ENCODE results near the gene RGL4.

RGL4 gene

GRCh38 chr22:23742505-23743264 lies 51.9 kb downstream of the RGL4 start:
- peaks cover 30% of the 10 kb centered on the region for H3K36me3 ChIP-seq
- DNase-seq = no peak

GRCh38 chr22:23743303-23743705 lies 52.5 kb downstream of the RGL4 start:
- Histone ChIP-seq H3K9me3 (ENCODE audit: severe bottlenecking) (no peaks in the 10 kb centered on the region), H3K4me3 (ENCODE audit: low read depth, low read length) (no peak overlapping the region), H3K27me3 (ENCODE audit: insufficient read depth, low read depth, severe bottlenecking) (no peaks in the 10 kb centered on the region), H3K27ac (no peak overlapping the region), H3K36me3 (peaks cover 30% of the 10 kb centered on the region)
- TF ChIP-seq CTCF (IDR thresholded peaks at IDR 0.05; ENCODE audit: low read depth, low read length) = no peak
- no peak for DNase-seq

More at GRCh38 chr22:23742505-23743264, 51.9 kb downstream of the RGL4 start:
- Histone ChIP-seq H3K27ac (no peak overlapping the region), H3K27me3 (ENCODE audit: insufficient read depth, low read depth, severe bottlenecking) (no peaks in the 10 kb centered on the region), H3K4me3 (ENCODE audit: low read depth, low read length) (no peak overlapping the region), H3K9me3 (ENCODE audit: severe bottlenecking) (no peaks in the 10 kb centered on the region)
- TF ChIP-seq CTCF (IDR thresholded peaks at IDR 0.05; ENCODE audit: low read depth, low read length) = no peak

DNA sequence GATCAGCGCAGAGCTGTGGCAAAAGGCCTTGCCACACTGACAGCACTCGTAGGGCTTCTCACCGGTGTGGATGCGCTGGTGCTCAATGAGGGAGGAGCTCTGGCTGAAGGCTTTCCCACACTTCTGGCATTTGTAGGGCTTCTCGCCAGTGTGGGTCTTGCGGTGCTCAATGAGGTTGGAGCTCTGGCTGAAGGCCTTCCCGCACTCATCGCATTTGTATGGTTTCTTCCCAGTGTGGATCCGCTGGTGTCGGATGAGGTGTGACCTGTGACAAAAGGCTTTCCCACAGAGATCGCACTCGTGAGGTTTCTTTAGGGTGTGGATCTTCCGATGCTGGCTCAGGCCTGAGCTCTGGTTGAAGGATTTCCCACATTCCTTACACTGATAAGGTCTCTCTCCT lies 53.2 kb downstream of the RGL4 start:
- Histone ChIP-seq H3K27ac (no peak overlapping the region), H3K36me3 (peaks cover 30% of the 10 kb centered on the region), H3K27me3 (ENCODE audit: insufficient read depth, low read depth, severe bottlenecking) (no peaks in the 10 kb centered on the region), H3K9me3 (ENCODE audit: severe bottlenecking) (no peaks in the 10 kb centered on the region), H3K4me3 (ENCODE audit: low read depth, low read length) (no peak overlapping the region)
- no peak for TF ChIP-seq CTCF (IDR thresholded peaks at IDR 0.05; ENCODE audit: low read depth, low read length)
- DNase-seq = no peak

DNA sequence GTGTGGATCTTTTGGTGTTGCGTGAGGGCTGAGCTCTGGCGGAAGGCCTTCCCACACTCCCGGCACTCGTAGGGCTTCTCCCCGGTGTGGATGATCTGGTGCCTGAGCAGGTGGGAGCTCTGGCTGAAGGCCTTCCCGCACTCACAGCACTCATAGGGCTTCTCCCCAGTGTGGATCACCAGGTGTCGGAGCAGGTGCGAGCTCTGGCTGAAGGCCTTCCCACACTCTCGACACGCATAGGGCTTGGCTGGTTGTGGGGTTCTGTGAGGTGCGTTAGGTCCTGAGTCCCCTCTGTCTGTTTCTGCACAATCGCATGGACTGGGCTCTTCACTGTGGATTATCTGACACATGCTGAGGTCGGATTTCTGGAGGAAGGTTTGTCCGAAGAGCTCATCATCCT lies 53.7 kb downstream of the RGL4 start:
- TF ChIP-seq CTCF (IDR thresholded peaks at IDR 0.05; ENCODE audit: low read depth, low read length) = no peak
- peaks cover 30% of the 10 kb centered on the region for H3K36me3 ChIP-seq
- H3K27ac ChIP-seq = no peak overlapping the region
- no peaks in the 10 kb centered on the region for H3K9me3 ChIP-seq (ENCODE audit: severe bottlenecking)
- DNase-seq = no peak
- no peak overlapping the region for H3K4me3 ChIP-seq (ENCODE audit: low read depth, low read length)
- H3K27me3 ChIP-seq (ENCODE audit: insufficient read depth, low read depth, severe bottlenecking) = no peaks in the 10 kb centered on the region

GRCh38 chr22:23745791-23746190 lies 55.0 kb downstream of the RGL4 start:
- Histone ChIP-seq H3K27me3 (ENCODE audit: insufficient read depth, low read depth, severe bottlenecking) (no peaks in the 10 kb centered on the region), H3K9me3 (ENCODE audit: severe bottlenecking) (no peaks in the 10 kb centered on the region), H3K27ac (no peak overlapping the region), H3K36me3 (peaks cover 30% of the 10 kb centered on the region), H3K4me3 (ENCODE audit: low read depth, low read length) (no peak overlapping the region)
- no peak for TF ChIP-seq CTCF (IDR thresholded peaks at IDR 0.05; ENCODE audit: low read depth, low read length)
- no peak for DNase-seq
